ENCODE data around the gene OR6B2. TPM values are rescaled to one million over a fixed set of nuclear protein-coding genes. Genes with fewer than 3 reads are reported as not detected.

Gene OR6B2
- total RNA-seq: not detected

GRCh38 chr2:240030379-240031094 is at the start of gene OR6B2:
Gene OR6B2, minus strand, starts transcription at chr2:240030429. Its CDS starts 0 bp downstream, at chr2:240030429.
- TF ChIP-seq CTCF (IDR thresholded peaks at IDR 0.05): no peak
- Mint-ChIP-seq H3K4me1 (ENCODE audit: low read depth) (no peaks in the 10 kb centered on the region), H3K4me3 (no peak within 1 kb of the TSS), H3K9me3 (no peaks in the 10 kb centered on the region), H3K36me3 (ENCODE audit: low read depth) (no peaks in the 10 kb centered on the region), H3K27me3 (peaks cover 16% of the 10 kb centered on the region), H3K27ac (no peak within 1 kb of the TSS)
- POLR2A ChIA-PET: no interaction called here
- ATAC-seq: no peak
- intact Hi-C loops (cut with micrococcal nuclease): no loop called here
- CTCF ChIA-PET: no interaction called here
- DNase-seq: no peak

GRCh38 chr2:240078631-240079030 is 48.4 kb upstream of the OR6B2 start:
- H3K27me3 Mint-ChIP-seq: peaks cover 11% of the 10 kb centered on the region
- CTCF ChIA-PET: no interaction called here
- H3K4me1 Mint-ChIP-seq (ENCODE audit: low read depth): no peaks in the 10 kb centered on the region
- no peak for DNase-seq
- H3K9me3 Mint-ChIP-seq: peaks cover 10% of the 10 kb centered on the region
- intact Hi-C loops (cut with micrococcal nuclease): no loop called here
- ATAC-seq: no peak
- TF ChIP-seq CTCF (IDR thresholded peaks at IDR 0.05): no peak
- H3K36me3 Mint-ChIP-seq (ENCODE audit: low read depth): peaks cover 2% of the 10 kb centered on the region
- no peak overlapping the region for H3K4me3 Mint-ChIP-seq
- POLR2A ChIA-PET: no interaction called here
- H3K27ac Mint-ChIP-seq: no peak overlapping the region

GRCh38 chr2:240077442-240077841 is 47.2 kb upstream of the OR6B2 start:
- TF ChIP-seq CTCF (IDR thresholded peaks at IDR 0.05): no peak
- intact Hi-C loops (cut with micrococcal nuclease): no loop called here
- peaks cover 12% of the 10 kb centered on the region for H3K27me3 Mint-ChIP-seq
- H3K36me3 Mint-ChIP-seq (ENCODE audit: low read depth): peaks cover 2% of the 10 kb centered on the region
- no peak overlapping the region for H3K4me3 Mint-ChIP-seq
- no peak overlapping the region for H3K27ac Mint-ChIP-seq
- ChIA-PET CTCF (no interaction called here), POLR2A (no interaction called here)
- H3K4me1 Mint-ChIP-seq (ENCODE audit: low read depth): no peaks in the 10 kb centered on the region
- H3K9me3 Mint-ChIP-seq: peaks cover 10% of the 10 kb centered on the region
- ATAC-seq: no peak
- no peak for DNase-seq

GRCh38 chr2:240074545-240074944 is 44.3 kb upstream of the OR6B2 start:
- Mint-ChIP-seq H3K27me3 (peaks cover 9% of the 10 kb centered on the region), H3K36me3 (ENCODE audit: low read depth) (peaks cover 2% of the 10 kb centered on the region), H3K4me1 (ENCODE audit: low read depth) (no peaks in the 10 kb centered on the region), H3K27ac (no peak overlapping the region), H3K9me3 (peaks cover 13% of the 10 kb centered on the region), H3K4me3 (no peak overlapping the region)
- POLR2A ChIA-PET: no interaction called here
- CTCF ChIA-PET: interaction anchor here (2.1 to 2.6 kb wide), 2 partner anchors 8 to 14 kb away, joined by 9 to 11 read pairs; no protein-coding TSS in a partner anchor
- TF ChIP-seq CTCF (IDR thresholded peaks at IDR 0.05): no peak
- DNase-seq: no peak
- no peak for ATAC-seq
- intact Hi-C loops (cut with micrococcal nuclease): no loop called here

- ChIA-PET POLR2A (no interaction called here), CTCF (interaction anchor here (2.0 kb wide), 1 partner anchor 10 kb away, joined by 5 read pairs; no protein-coding TSS in a partner anchor)
These were observed 40.7 kb upstream of the OR6B2 start for GRCh38 chr2:240070907-240071306.

More at GRCh38 chr2:240070907-240071306, 40.7 kb upstream of the OR6B2 start:
- Mint-ChIP-seq H3K4me1 (ENCODE audit: low read depth) (no peaks in the 10 kb centered on the region), H3K4me3 (no peak overlapping the region), H3K9me3 (peaks cover 5% of the 10 kb centered on the region), H3K36me3 (ENCODE audit: low read depth) (no peaks in the 10 kb centered on the region), H3K27ac (no peak overlapping the region), H3K27me3 (peaks cover 10% of the 10 kb centered on the region)
- DNase-seq (no peak), ATAC-seq (no peak)
- no peak for TF ChIP-seq CTCF (IDR thresholded peaks at IDR 0.05)
- intact Hi-C loops (cut with micrococcal nuclease): no loop called here
